Measurements from ENCODE around the gene MEDAG.

The MEDAG gene

DNA sequence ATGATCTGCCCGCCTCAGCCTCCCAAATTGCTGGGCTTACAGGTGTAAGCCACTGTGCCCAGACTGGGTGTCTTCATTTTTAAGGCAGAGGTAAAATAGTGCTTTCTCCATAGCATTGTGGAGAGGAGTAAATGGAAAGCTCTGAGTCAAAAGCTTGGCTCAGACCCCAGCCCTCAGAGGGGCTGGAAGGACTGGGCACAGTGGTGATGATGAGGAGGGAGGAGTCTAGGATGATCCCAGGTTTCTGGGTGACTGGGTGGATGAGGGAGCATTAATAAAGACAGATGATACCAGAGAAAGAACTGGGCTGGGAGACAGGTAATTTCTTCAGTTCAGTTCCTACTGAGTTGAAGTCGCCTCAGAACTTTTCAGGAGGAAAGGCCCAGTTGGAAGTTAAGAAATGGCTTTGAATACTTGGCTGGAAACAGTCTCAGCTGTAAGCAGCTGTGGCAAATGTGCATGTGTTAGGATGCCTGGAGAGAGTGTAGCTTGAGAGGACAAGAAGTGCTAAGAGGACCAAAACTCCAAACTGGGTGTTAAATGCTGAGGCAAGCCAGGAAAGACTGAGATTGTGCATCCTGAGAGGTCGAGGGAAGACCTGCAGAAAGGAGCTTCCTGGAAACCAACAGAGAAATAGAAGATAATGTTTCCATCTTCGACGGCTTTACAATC, 37.1 kb upstream of the MEDAG start:
- TF ChIP-seq, protein P1, sequence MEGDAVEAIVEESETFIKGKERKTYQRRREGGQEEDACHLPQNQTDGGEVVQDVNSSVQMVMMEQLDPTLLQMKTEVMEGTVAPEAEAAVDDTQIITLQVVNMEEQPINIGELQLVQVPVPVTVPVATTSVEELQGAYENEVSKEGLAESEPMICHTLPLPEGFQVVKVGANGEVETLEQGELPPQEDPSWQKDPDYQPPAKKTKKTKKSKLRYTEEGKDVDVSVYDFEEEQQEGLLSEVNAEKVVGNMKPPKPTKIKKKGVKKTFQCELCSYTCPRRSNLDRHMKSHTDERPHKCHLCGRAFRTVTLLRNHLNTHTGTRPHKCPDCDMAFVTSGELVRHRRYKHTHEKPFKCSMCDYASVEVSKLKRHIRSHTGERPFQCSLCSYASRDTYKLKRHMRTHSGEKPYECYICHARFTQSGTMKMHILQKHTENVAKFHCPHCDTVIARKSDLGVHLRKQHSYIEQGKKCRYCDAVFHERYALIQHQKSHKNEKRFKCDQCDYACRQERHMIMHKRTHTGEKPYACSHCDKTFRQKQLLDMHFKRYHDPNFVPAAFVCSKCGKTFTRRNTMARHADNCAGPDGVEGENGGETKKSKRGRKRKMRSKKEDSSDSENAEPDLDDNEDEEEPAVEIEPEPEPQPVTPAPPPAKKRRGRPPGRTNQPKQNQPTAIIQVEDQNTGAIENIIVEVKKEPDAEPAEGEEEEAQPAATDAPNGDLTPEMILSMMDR (IDR thresholded peaks at IDR 0.05; ENCODE audit: control insufficient read depth, extremely low read depth, insufficient read depth): no peak
- H3K4me3 ChIP-seq (ENCODE audit: low read depth, low read length): no peak overlapping the region
- no peak for DNase-seq (ENCODE audit: low read depth)

DNA sequence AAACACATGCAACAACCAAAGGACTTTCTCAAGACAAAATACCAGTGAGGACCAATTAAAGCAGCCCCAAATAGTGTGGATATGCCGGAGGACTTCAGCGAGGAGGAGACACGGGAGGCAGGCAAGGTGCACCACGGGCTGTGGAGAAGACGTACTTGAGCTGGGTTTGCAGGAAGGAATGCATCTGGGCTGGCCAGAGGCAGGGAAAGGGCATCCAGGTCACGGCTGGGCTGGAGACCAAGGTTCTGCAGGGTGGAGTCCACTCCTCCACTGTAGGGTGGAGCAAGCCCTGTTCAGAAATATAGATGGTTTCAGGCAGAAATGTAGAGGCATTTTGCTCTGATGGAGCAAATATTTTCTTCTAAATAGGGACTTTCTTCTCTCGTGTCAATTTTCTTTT, 36.6 kb upstream of the MEDAG start:
- TF ChIP-seq, protein P1 (IDR thresholded peaks at IDR 0.05; ENCODE audit: control insufficient read depth, extremely low read depth, insufficient read depth): no peak
- no peak overlapping the region for H3K4me3 ChIP-seq (ENCODE audit: low read depth, low read length)
- no peak for DNase-seq (ENCODE audit: low read depth)

DNA sequence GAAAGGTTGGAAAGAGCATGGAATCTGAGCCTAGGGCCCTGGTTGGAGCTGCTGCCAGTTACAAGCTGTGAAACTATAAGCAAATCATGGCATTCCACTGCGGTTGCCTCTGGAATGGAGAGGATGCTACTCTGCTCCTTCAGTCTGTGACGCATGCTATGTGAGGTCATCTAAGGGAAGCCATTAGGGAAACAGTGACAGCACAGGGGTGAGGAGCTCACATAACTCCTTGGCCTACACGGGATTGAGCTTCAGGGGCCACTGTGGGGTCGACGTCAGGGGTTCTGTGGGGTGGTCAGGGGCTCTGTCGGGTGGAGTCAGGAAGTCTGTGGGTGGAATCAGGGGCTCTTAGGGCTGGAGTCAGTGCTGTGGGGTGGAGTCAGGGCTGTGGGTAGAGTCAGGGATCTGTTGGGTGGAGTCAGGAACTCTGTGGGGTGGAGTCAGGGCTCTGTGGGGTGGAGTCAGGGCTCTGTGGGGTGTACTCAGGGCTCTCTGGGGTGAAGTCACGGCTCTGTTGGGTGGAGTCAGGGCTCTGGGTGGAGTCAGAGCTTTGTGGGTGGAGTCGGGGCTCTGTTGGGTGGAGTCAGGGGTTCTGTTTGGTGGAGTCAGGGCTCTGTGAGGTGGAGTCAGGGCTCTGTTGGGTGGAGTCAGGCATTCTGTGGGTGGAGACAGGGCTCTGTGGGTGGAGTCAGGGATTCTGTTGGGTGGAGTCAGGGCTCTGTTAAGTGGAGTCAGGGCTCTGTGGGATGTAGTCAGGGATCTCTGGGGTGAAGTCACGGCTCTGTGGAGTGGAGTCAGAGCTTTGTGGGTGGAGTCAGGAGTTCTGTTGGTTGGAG, 35.8 kb upstream of the MEDAG start:
- DNase-seq (ENCODE audit: low read depth): no peak
- TF ChIP-seq, protein P1 (IDR thresholded peaks at IDR 0.05; ENCODE audit: control insufficient read depth, extremely low read depth, insufficient read depth): no peak
- H3K4me3 ChIP-seq (ENCODE audit: low read depth, low read length): no peak overlapping the region

DNA sequence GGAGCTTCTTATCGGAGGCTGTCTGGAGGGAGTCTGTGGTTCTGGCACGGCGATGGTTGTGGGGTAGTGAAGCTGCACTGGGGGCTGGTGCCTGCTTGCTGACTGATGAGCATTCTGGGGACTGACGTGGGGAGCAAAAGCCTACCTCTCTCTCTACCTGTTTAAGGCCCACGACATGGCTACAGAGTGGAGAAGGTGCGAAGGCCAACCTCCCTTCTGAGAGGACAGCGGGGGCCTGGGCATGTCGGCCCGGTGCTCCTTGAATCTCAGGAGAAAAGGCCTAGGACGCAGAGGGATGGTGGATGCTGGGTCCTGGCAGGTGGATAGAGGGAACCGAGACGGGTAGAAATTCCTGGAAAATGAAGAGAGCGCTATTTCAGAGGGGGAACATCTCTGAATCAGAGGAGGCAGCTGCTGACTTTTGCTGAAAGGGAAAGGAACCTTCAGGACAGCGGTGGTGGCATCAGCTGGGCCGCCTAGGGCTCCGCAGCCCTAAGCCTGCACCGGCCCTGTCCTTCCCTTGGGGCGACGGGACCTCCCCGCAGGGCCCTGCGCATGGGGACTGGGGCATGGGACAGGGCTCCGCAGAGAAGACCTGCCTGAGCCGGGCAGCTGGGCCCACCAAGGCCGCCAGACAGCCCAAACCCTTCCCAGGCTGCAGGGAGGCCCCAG, 35.0 kb upstream of the MEDAG start:
- DNase-seq (ENCODE audit: low read depth): no peak
- TF ChIP-seq, protein P1 (IDR thresholded peaks at IDR 0.05; ENCODE audit: control insufficient read depth, extremely low read depth, insufficient read depth): no peak
- H3K4me3 ChIP-seq (ENCODE audit: low read depth, low read length): no peak overlapping the region

DNA sequence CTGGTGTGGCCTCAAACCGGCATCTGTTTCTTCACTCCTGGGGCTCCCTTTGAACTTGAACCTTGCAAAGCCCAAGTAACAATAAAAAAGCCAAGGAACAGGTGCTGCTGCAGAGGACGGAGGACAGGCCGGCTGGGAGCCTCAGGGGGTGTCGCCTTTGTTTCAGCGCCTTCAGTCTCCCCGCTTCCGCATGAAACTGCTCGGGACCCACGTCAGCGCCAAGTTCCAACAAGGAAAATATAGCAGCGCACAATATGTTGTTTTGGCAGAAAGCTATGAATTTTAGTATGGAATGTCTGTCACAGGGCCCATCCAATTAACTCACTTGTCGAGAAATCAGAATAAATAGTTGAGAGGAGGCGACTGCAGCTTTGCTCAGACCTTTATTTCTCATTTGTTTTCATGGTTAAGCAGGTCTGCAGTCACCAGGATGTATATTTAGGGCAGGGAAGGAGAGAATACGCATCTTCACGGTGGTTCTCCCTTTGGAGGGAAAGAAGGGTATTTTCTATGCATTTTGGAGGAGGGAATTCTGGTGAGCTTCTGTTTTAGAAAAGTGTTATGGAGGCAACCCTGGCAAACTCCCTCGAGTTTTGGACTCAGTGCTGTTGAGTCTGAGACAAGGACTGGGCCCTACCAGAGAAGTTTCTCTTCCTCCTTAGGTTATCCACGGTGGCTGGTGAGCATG, 34.3 kb upstream of the MEDAG start:
- no peak overlapping the region for H3K4me3 ChIP-seq (ENCODE audit: low read depth, low read length)
- TF ChIP-seq, protein P1 (IDR thresholded peaks at IDR 0.05; ENCODE audit: control insufficient read depth, extremely low read depth, insufficient read depth): no peak
- no peak for DNase-seq (ENCODE audit: low read depth)

DNA sequence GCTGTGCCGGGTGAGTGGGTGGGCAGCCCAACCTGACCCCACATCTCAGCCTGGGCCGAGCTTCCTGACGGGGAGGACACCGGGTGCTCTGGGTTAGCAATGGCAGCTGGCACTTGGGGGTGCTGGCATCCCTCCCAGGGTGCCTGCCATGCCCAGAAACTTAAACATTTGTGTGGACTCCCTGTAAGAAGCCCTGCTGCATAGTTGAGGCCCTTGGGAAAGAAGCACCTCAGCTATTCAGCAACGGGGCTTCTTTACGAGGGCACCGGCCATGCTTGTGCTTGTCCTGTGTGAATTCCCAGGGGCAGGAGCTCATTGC, 33.8 kb upstream of the MEDAG start:
- no peak overlapping the region for H3K4me3 ChIP-seq (ENCODE audit: low read depth, low read length)
- no peak for DNase-seq (ENCODE audit: low read depth)
- TF ChIP-seq, protein P1 (IDR thresholded peaks at IDR 0.05; ENCODE audit: control insufficient read depth, extremely low read depth, insufficient read depth): no peak
